H1 (cell line): ENCODE results near the gene CDK13. TPM values are rescaled to one million over a fixed set of nuclear protein-coding genes. Genes with fewer than 3 reads are reported as not detected.

Experiments used
- CTCF ChIA-PET: fragments of 300-600 bp; sonication (Branson Sonifier 250); formaldehyde crosslinking; loops from one replicate; lab custom pipeline; 2021; ENCODE audit not compliant: partially characterized antibody; lab: Charles Lee
- POLR2A ChIA-PET: fragments of 300-600 bp; sonication (Branson Sonifier 250); formaldehyde crosslinking; loops from one replicate; lab custom pipeline; 2021; ENCODE audit warnings: inconsistent platforms; ENCODE audit not compliant: partially characterized antibody; lab: Charles Lee
- DNase-seq, 2 experiments: peaks; one replicate each; pipeline versions ENCODE4 v3.0.0 to v3.0.0-alpha.2; 2010 to 2022; ENCODE audit warnings: low spot score in 2 of 2, low read depth in 1 of 2, mixed read lengths in 1 of 2
- FAIRE-seq: peaks from 2 replicates; lab custom pipeline; 2011; peaks lifted over from hg19 to GRCh38; lab: Jason Lieb, UNC
- H2AFZ ChIP-seq: 2 replicates; pipeline ENCODE4 v1.8.1; 2012; ENCODE audit warnings: low read length, inconsistent platforms
- H2AK5ac ChIP-seq: 2 replicates; pipeline ENCODE4 v1.6.1; 2013; ENCODE audit warnings: low read depth, low read length
- H2BK120ac ChIP-seq: replicated peaks from 2 replicates; pipeline ENCODE3; 2013; ENCODE audit warnings: low read depth, low read length, inconsistent platforms
- H2BK12ac ChIP-seq: 2 replicates; pipeline ENCODE4 v1.6.1; 2013; ENCODE audit warnings: low read depth, low read length
- H2BK15ac ChIP-seq: 2 replicates; pipeline ENCODE4 v1.6.1; 2013; ENCODE audit warnings: low read length
- H2BK20ac ChIP-seq: 2 replicates; pipeline ENCODE4 v1.6.1; 2013; ENCODE audit warnings: low read length
- H2BK5ac ChIP-seq: 2 replicates; pipeline ENCODE4 v1.6.1; 2013; ENCODE audit warnings: low read depth, low read length
- H3K14ac ChIP-seq: 2 replicates; pipeline ENCODE4 v1.6.1; 2013; ENCODE audit warnings: inconsistent platforms; ENCODE audit not compliant: insufficient read length
- H3K18ac ChIP-seq: 2 replicates; pipeline ENCODE4 v1.6.1; 2013; ENCODE audit warnings: low read length; ENCODE audit errors: extremely low read depth
- H3K23ac ChIP-seq: 2 replicates; pipeline ENCODE4 v1.6.1; 2013; ENCODE audit warnings: inconsistent platforms; ENCODE audit not compliant: insufficient read length
- H3K23me2 ChIP-seq: 2 replicates; pipeline ENCODE4 v1.6.1; 2013; ENCODE audit warnings: low read depth, low read length
- H3K27ac ChIP-seq: 2 replicates; pipeline ENCODE4 v1.6.1; 2011; ENCODE audit warnings: low read depth, low read length, inconsistent platforms
- H3K27me3 ChIP-seq, 4 experiments: replicated peaks in 1 of 4; 1 replicate in 1 of 4; 2 replicates in 3 of 4; pipeline versions ENCODE4 v1.6.1 to v1.8.1; 2011 to 2013; ENCODE audit warnings: low read length in 3 of 4, mild to moderate bottlenecking in 3 of 4, inconsistent platforms in 2 of 4, mixed read lengths in 2 of 4, moderate library complexity in 1 of 4; ENCODE audit not compliant: control insufficient read depth in 3 of 4, insufficient read depth in 3 of 4; ENCODE audit errors: extremely low read depth in 1 of 4
- H3K36me3 ChIP-seq, 4 experiments: 2 replicates each; pipeline versions ENCODE4 v1.6.1 to v1.8.1; 2011 to 2013; ENCODE audit warnings: mild to moderate bottlenecking in 4 of 4, low read length in 3 of 4, moderate library complexity in 2 of 4, control low read depth in 1 of 4, inconsistent platforms in 1 of 4; ENCODE audit not compliant: insufficient read depth in 4 of 4, control insufficient read depth in 2 of 4
- H3K4ac ChIP-seq: replicated peaks from 2 replicates; pipeline ENCODE3; 2013; ENCODE audit warnings: low read length, low read depth, mixed read lengths, inconsistent platforms; ENCODE audit not compliant: insufficient read length
- H3K4me1 ChIP-seq, 4 experiments: replicated peaks in 1 of 4; 1 replicate in 1 of 4; 2 replicates in 3 of 4; pipeline versions ENCODE4 v1.6.1 to v1.8.1; 2011 to 2013; ENCODE audit warnings: low read length in 3 of 4, inconsistent platforms in 2 of 4, mixed read lengths in 1 of 4; ENCODE audit not compliant: insufficient read depth in 4 of 4, control insufficient read depth in 3 of 4
- H3K4me2 ChIP-seq, 2 experiments: 2 replicates each; pipeline versions ENCODE4 v1.6.1 to v1.8.1; 2011 to 2013; ENCODE audit warnings: low read depth in 2 of 2, low read length in 2 of 2, control low read depth in 1 of 2, inconsistent platforms in 1 of 2, mild to moderate bottlenecking in 1 of 2; ENCODE audit not compliant: insufficient read depth in 1 of 2
- H3K4me3 ChIP-seq, 4 experiments: fragments of 200-600, 300-600 bp in 1 of 4; sonication (generic), shearing (Covaris generic), sonication (Bioruptor Twin) in 1 of 4; 2 replicates each; pipeline versions ENCODE4 v1.5.1 to v1.8.1; 2011 to 2016; ENCODE audit warnings: low read length in 4 of 4, low read depth in 3 of 4, control low read depth in 2 of 4, inconsistent platforms in 2 of 4, mild to moderate bottlenecking in 2 of 4, mixed read lengths in 1 of 4, moderate library complexity in 1 of 4; ENCODE audit not compliant: insufficient read depth in 2 of 4; ENCODE audit errors: extremely low read depth in 1 of 4
- H3K56ac ChIP-seq: replicated peaks from 2 replicates; pipeline ENCODE3; 2013; ENCODE audit warnings: low read depth, mild to moderate bottlenecking, mixed read lengths, low read length, inconsistent platforms; ENCODE audit not compliant: insufficient read length
- H3K79me1 ChIP-seq: 2 replicates; pipeline ENCODE4 v1.6.1; 2013; ENCODE audit warnings: low read depth, low read length, control low read depth
- H3K79me2 ChIP-seq, 2 experiments: 2 replicates each; pipeline versions ENCODE4 v1.6.1 to v1.8.1; 2012 to 2013; ENCODE audit warnings: low read length in 2 of 2, mild to moderate bottlenecking in 2 of 2, inconsistent platforms in 1 of 2; ENCODE audit not compliant: insufficient read depth in 2 of 2, control insufficient read depth in 1 of 2
- H3K9ac ChIP-seq, 4 experiments: replicated peaks in 1 of 4; 1 replicate in 1 of 4; 2 replicates in 3 of 4; pipeline versions ENCODE4 v1.6.1 to v1.8.1; 2011 to 2013; ENCODE audit warnings: low read depth in 3 of 4, low read length in 3 of 4, control low read depth in 2 of 4, mild to moderate bottlenecking in 2 of 4, moderate library complexity in 2 of 4, inconsistent platforms in 1 of 4; ENCODE audit errors: extremely low read depth in 1 of 4
- H3K9me3 ChIP-seq, 2 experiments: 2 replicates each; pipeline versions ENCODE4 v1.6.1 to v1.8.1; 2012 to 2013; ENCODE audit warnings: mild to moderate bottlenecking in 2 of 2, moderate library complexity in 2 of 2, control low read depth in 1 of 2, inconsistent platforms in 1 of 2, low read depth in 1 of 2, low read length in 1 of 2, mixed read lengths in 1 of 2; ENCODE audit not compliant: insufficient read depth in 2 of 2
- H4K20me1 ChIP-seq, 2 experiments: replicated peaks in 1 of 2; 2 replicates each; pipeline versions ENCODE3 to v1.8.1; 2011 to 2013; ENCODE audit warnings: inconsistent platforms in 2 of 2, low read length in 2 of 2, mild to moderate bottlenecking in 1 of 2; ENCODE audit not compliant: insufficient read depth in 2 of 2, control insufficient read depth in 1 of 2
- H4K5ac ChIP-seq: 2 replicates; pipeline ENCODE4 v1.6.1; 2013; ENCODE audit warnings: low read length, low read depth, mixed read lengths, inconsistent platforms; ENCODE audit not compliant: insufficient read length
- H4K8ac ChIP-seq: 2 replicates; pipeline ENCODE4 v1.8.0; 2013; ENCODE audit warnings: mild to moderate bottlenecking, moderate library complexity, low read length, inconsistent platforms; ENCODE audit not compliant: insufficient read depth; ENCODE audit errors: extremely low read depth
- H4K91ac ChIP-seq: replicated peaks from 2 replicates; pipeline ENCODE3; 2013; ENCODE audit warnings: low read length, mixed read lengths, inconsistent platforms; ENCODE audit not compliant: insufficient read length
- CBX8 ChIP-seq: fragments of 300-800, 300-1000 bp; sonication (generic); IDR thresholded peaks from 2 replicates; pipeline ENCODE4 v1.7.1; 2016; ENCODE audit warnings: low read depth, low read length, borderline replicate concordance
- CHD2 ChIP-seq: IDR thresholded peaks from 2 replicates; pipeline ENCODE4 v1.6.1; 2012; ENCODE audit warnings: low read length, improper control_type of control experiment
- JUN ChIP-seq: IDR thresholded peaks from 2 replicates; pipeline ENCODE4 v1.6.1; 2011; ENCODE audit warnings: low read depth, mild to moderate bottlenecking, improper control_type of control experiment, low read length
- POLR2AphosphoS5 ChIP-seq: IDR thresholded peaks from 2 replicates; pipeline ENCODE4 v1.6.1; 2011; ENCODE audit warnings: low read depth, low read length
- RAD21 ChIP-seq, 2 experiments: IDR thresholded peaks in 1 of 2; conservative IDR thresholded peaks in 1 of 2; 2 replicates each; pipeline ENCODE4 v1.6.1; 2011; ENCODE audit warnings: low read depth in 2 of 2, low read length in 2 of 2, improper control_type of control experiment in 1 of 2, inconsistent platforms in 1 of 2, mild to moderate bottlenecking in 1 of 2, moderate library complexity in 1 of 2
- SP1 ChIP-seq: IDR thresholded peaks from 2 replicates; pipeline ENCODE4 v1.6.1; 2011; ENCODE audit warnings: low read depth, low read length
- WGBS, 2 experiments: shearing (Covaris generic) in 1 of 2; methylation state at CpG; one replicate each; pipeline versions ENCODE4 v1.1.6 to v1.1.7; 2013 to 2015; ENCODE audit warnings: low lambda C conversion rate in 2 of 2, mixed read lengths in 2 of 2, inconsistent platforms in 1 of 2, low coverage in 1 of 2, missing lambda C conversion rate in 1 of 2; ENCODE audit not compliant: insufficient replicate concordance in 2 of 2, insufficient coverage in 1 of 2, insufficient read length in 1 of 2; ENCODE audit errors: extremely low coverage in 1 of 2, missing lambda C conversion rate in 1 of 2; 5-methylcytosine and 5-hydroxymethylcytosine counted together
- polyA plus RNA-seq, 7 experiments: library from polyadenylated mRNA; depleted of rRNA in 3 of 7; stranded (reverse) in 5 of 7; unstranded in 2 of 7; fragments of >200 nt in 5 of 7; fragments of 200-250 nt in 2 of 7; gene quantifications; 1 replicate in 5 of 7; 2 replicates in 1 of 7; 4 replicates in 1 of 7; pipeline versions ENCODE4 v1.2.1 to v1.2.3, GENCODE V29; 2011 to 2013; ENCODE audit warnings: missing spikeins in 2 of 7, mixed read lengths in 2 of 7
- total RNA-seq: library from RNA; stranded (reverse); fragmentation: NEBNext Ultra II Directional; extraction: Animal tissue kit (Norgen Biotek cat#: 25700); gene quantifications from 2 replicates; pipeline ENCODE4 v1.2.1, GENCODE V29; 2021

CDK13 gene
- total and polyA plus RNA-seq, 2 of the 8 experiments (the other 6 are each of a cell fraction or from before 2014, with no cell fraction given), result 22.6 to 49.5 TPM

GRCh38 chr7:40135317-40135610 lies 185.2 kb downstream of the CDK13 start:
- Histone ChIP-seq H2BK120ac (no peak overlapping the region), H2BK5ac (no peak overlapping the region), H3K23ac (no peak overlapping the region), H3K56ac (no peak overlapping the region), H4K8ac (peak overlapping the region; percentile 68; the same call in 1 of the 2 replicates), H3K4me2 (peak overlapping the region; percentile 31 to 78), H4K20me1 (no peaks in the 10 kb centered on the region), H3K27me3 (peaks cover 0 to 15% (median 8%) of the 10 kb centered on the region in 4 experiments; a peak in 4 of 7 replicates), H3K79me1 (no peaks in the 10 kb centered on the region), H3K4me1 (peaks cover 0 to 4% (median 0%) of the 10 kb centered on the region in 4 experiments; a peak in 1 of 7 replicates), H3K79me2 (peaks cover 0 to 37% of the 10 kb centered on the region in 2 experiments; a peak in 3 of 4 replicates), H3K27ac (no peak overlapping the region), H3K4ac (no peak overlapping the region), H2AK5ac (no peak overlapping the region), H3K18ac (peak overlapping the region; percentile 75; the same call in 1 of the 2 replicates), H4K5ac (no peak overlapping the region), H3K4me3 (peak overlapping the region; percentile 86 to 97 (median 94)), H3K9me3 (no peaks in the 10 kb centered on the region), H3K14ac (no peak overlapping the region), H3K9ac (peak overlapping the region in 2 of 4 experiments; percentile 20 to 23; a peak in 2 of 7 replicates), H2AFZ (peak overlapping the region; percentile 8; the same call in 1 of the 2 replicates), H2BK20ac (no peak overlapping the region), H3K36me3 (no peaks in the 10 kb centered on the region), H2BK15ac (no peak overlapping the region), H2BK12ac (no peak overlapping the region), H3K23me2 (no peaks in the 10 kb centered on the region; the same call in 1 of the 2 replicates), H4K91ac (no peak overlapping the region)
- ChIA-PET POLR2A (interaction anchor here (0.8 to 2.1 kb wide), 6 partner anchors 8 to 569 kb away, joined by 3 to 9 read pairs (median 4); partner anchors contain the start of genes CDK13 and YAE1), CTCF (interaction anchor here (0.6 to 2.3 kb wide), 12 partner anchors 8 to 338 kb away, joined by 3 to 9 read pairs (median 3); no protein-coding TSS in a partner anchor)
- WGBS, 2 experiments, result 12% methylated on average over 17 of the region's 17 CpGs; no CpG with 5 or more reads in 1 of the 2 experiments
- FAIRE-seq (no peak), DNase-seq (no peak)
- TF ChIP-seq POLR2AphosphoS5, result no peak
- TF ChIP-seq JUN, result no peak
- TF ChIP-seq CHD2, result no peak
- no peak for TF ChIP-seq SP1
- no peak for TF ChIP-seq CBX8
- TF ChIP-seq RAD21 (IDR thresholded peaks at IDR 0.05 in 1 of 2, conservative IDR thresholded peaks at IDR 0.05 in 1 of 2; ENCODE audit: low read depth in 2 of 2, low read length in 2 of 2), result peak in 1 of 2 experiments; percentile 13; a peak in 1 of 4 replicates
